Activated CD8-positive, alpha-beta memory T cell treated with anti-CD3 and anti-CD28 coated beads, Interleukin-2, amount 50 U/mL, for 48 hours (primary cell): ENCODE results near the gene DLG5.

Experiments
- DNase-seq: peaks from one replicate; pipeline ENCODE4 v3.0.0-alpha.2; 2020

Gene DLG5

GRCh38 chr10:77911535-77912123 lies 14.9 kb downstream of the DLG5 start:
- DNase-seq, result no peak

GRCh38 chr10:77910524-77911145 lies 15.9 kb downstream of the DLG5 start:
- DNase-seq, result no peak

- no peak for DNase-seq
These were observed 16.7 kb downstream of the DLG5 start for GRCh38 chr10:77909749-77910375.

- no peak for DNase-seq
These were observed 17.4 kb downstream of the DLG5 start for GRCh38 chr10:77909021-77909748.

- DNase-seq, result no peak
These were observed 18.4 kb downstream of the DLG5 start for GRCh38 chr10:77907900-77908717.

GRCh38 chr10:77907462-77907861 lies 19.1 kb downstream of the DLG5 start:
- DNase-seq, result no peak

- DNase-seq, result no peak
These were observed 19.6 kb downstream of the DLG5 start for GRCh38 chr10:77906951-77907421.

- no peak for DNase-seq
These were observed 20.8 kb downstream of the DLG5 start for GRCh38 chr10:77905781-77906180.

GRCh38 chr10:77905086-77905748 lies 21.3 kb downstream of the DLG5 start:
- no peak for DNase-seq

- DNase-seq, result no peak
These were observed 22.3 kb downstream of the DLG5 start for GRCh38 chr10:77904100-77904840.

- DNase-seq, result no peak
These were observed 24.4 kb downstream of the DLG5 start for GRCh38 chr10:77902159-77902558.

- DNase-seq, result no peak
These were observed 24.8 kb downstream of the DLG5 start for GRCh38 chr10:77901743-77902142.

GRCh38 chr10:77899690-77900089 lies 26.9 kb downstream of the DLG5 start:
- no peak for DNase-seq

- no peak for DNase-seq
These were observed 27.5 kb downstream of the DLG5 start for GRCh38 chr10:77899080-77899477.

- DNase-seq, result no peak
These were observed 28.1 kb downstream of the DLG5 start for GRCh38 chr10:77898323-77899079.

- DNase-seq, result no peak
These were observed 30.5 kb downstream of the DLG5 start for GRCh38 chr10:77896058-77896457.

GRCh38 chr10:77894058-77894457 lies 32.5 kb downstream of the DLG5 start:
- no peak for DNase-seq

- no peak for DNase-seq
These were observed 33.2 kb downstream of the DLG5 start for GRCh38 chr10:77893386-77893785.

- no peak for DNase-seq
These were observed 33.8 kb downstream of the DLG5 start for GRCh38 chr10:77892761-77893160.

- DNase-seq, result no peak
These were observed 34.4 kb downstream of the DLG5 start for GRCh38 chr10:77892021-77892739.
